Measurements from ENCODE around the gene TMEM17. TPM values are rescaled to one million over a fixed set of nuclear protein-coding genes. Genes with fewer than 3 reads are reported as not detected.
A peak's percentile ranks its signal among the peaks of the same experiment; 100 is the strongest.

The TMEM17 gene
- total and polyA plus RNA-seq, 9 of the 15 experiments (the other 6 are each of a cell fraction or from before 2014, with no cell fraction given) = 0.58 to 2.2 (median 1.2) TPM

GRCh38 chr2:62498739-62499138 is 7.3 kb downstream of the TMEM17 start:
- H2AFZ ChIP-seq (ENCODE audit: low read depth, low read length) = no peak overlapping the region
- H3K9me3 ChIP-seq (replicated peaks; ENCODE audit: control insufficient read depth, insufficient read depth, low read depth, low read length) = peaks cover 3% of the 10 kb centered on the region; the same call in 1 of the 2 replicates
- TF ChIP-seq SMARCE1 (IDR thresholded peaks at IDR 0.05) = no peak
- peak; percentile 91 for TF ChIP-seq ZNF316 (IDR thresholded peaks at IDR 0.05)
- no peak for TF ChIP-seq GABPB1 (CRISPR knock-in tag; IDR thresholded peaks at IDR 0.05)
- no peak for TF ChIP-seq ATF1 (CRISPR knock-in tag; IDR thresholded peaks at IDR 0.05)
- no peak for TF ChIP-seq ATF1 (tag; IDR thresholded peaks at IDR 0.05)
- no peak for TF ChIP-seq POLR2H (tag; IDR thresholded peaks at IDR 0.05; ENCODE audit: low read depth)
- TF ChIP-seq KLF10 (CRISPR knock-in tag; IDR thresholded peaks at IDR 0.05) = no peak
- peak; percentile 62; the same call in 1 of the 2 replicates for TF ChIP-seq MAFK (IDR thresholded peaks at IDR 0.05; ENCODE audit: low read length)
- peak; percentile 58 for TF ChIP-seq MAFG (tag; conservative IDR thresholded peaks at IDR 0.05)
- TF ChIP-seq MAFF (IDR thresholded peaks at IDR 0.05; ENCODE audit: low read length) = peak; percentile 71
- TF ChIP-seq ZNF395 (CRISPR knock-in tag; IDR thresholded peaks at IDR 0.05) = no peak
- TF ChIP-seq ZBTB40 (IDR thresholded peaks at IDR 0.05) = no peak
- TF ChIP-seq ZBTB40 (CRISPR knock-in tag; IDR thresholded peaks at IDR 0.05) = no peak
- TF ChIP-seq TAF9B (IDR thresholded peaks at IDR 0.05; ENCODE audit: partially characterized antibody) = no peak

More at GRCh38 chr2:62498739-62499138, 7.3 kb downstream of the TMEM17 start:
- in situ Hi-C loops (cut with MboI) = no loop called here
- Histone ChIP-seq H3K9ac (ENCODE audit: insufficient read depth in 1 of 2, low read depth in 2 of 2, low read length in 2 of 2) (no peak overlapping the region), H3K27me3 (ENCODE audit: control insufficient read depth in 2 of 2, insufficient read depth in 2 of 2, low read length in 2 of 2) (no peaks in the 10 kb centered on the region), H3K9me1 (ENCODE audit: control insufficient read depth, insufficient read depth, low read length) (no peaks in the 10 kb centered on the region), H3K4me2 (ENCODE audit: insufficient read depth, low read length) (no peak overlapping the region), H3K27ac (ENCODE audit: extremely low read depth, low read depth, low read length) (no peak overlapping the region; the same call in 2 of the 3 replicates), H3K4me3 (no peak overlapping the region), H3K36me3 (ENCODE audit: control insufficient read depth, insufficient read depth, low read length) (no peaks in the 10 kb centered on the region), H3K4me1 (replicated peaks in 1 of 2; ENCODE audit: control insufficient read depth in 2 of 2, insufficient read depth in 2 of 2, low read length in 2 of 2) (peaks cover 0 to 18% of the 10 kb centered on the region in 2 experiments; a peak in 2 of 5 replicates), H3K79me2 (ENCODE audit: control insufficient read depth, insufficient read depth, low read length) (no peaks in the 10 kb centered on the region), H4K20me1 (replicated peaks; ENCODE audit: control insufficient read depth, insufficient read depth, low read length) (no peaks in the 10 kb centered on the region)
- no TSS peak for BruUV-seq (replicated peaks)
- FAIRE-seq (no peak), ATAC-seq (no peak), DNase-seq (ENCODE audit: extremely low read depth in 1 of 4, low spot score in 3 of 4) (no peak)
- POLR2A ChIA-PET = no interaction called here
- intact Hi-C loops (cut with micrococcal nuclease) = no loop called here
- CTCF ChIA-PET (ENCODE audit: low intra/inter-chr PET ratio) = no interaction called here
